Hepatocyte (in vitro differentiated cells): ENCODE measurements around the gene NRG3. TPM values are rescaled to one million over a fixed set of nuclear protein-coding genes. Genes with fewer than 3 reads are reported as not detected.

Experiments
- DNase-seq: peaks from one replicate; pipeline ENCODE4 v3.0.0-alpha.2; 2016; ENCODE audit warnings: low spot score
- H2AFZ ChIP-seq: fragments of 200-600 bp; sonication (generic); 2 replicates; pipeline ENCODE4 v1.6.0; 2016; ENCODE audit warnings: antibody characterized with exemption, mild to moderate bottlenecking
- H3K27ac ChIP-seq: fragments of 200-600 bp; sonication (generic); 2 replicates; pipeline ENCODE4 v1.5.1; 2016; ENCODE audit warnings: mild to moderate bottlenecking
- H3K27me3 ChIP-seq: fragments of 200-600 bp; sonication (generic); 2 replicates; pipeline ENCODE4 v1.6.1; 2016
- H3K36me3 ChIP-seq: fragments of 200-600 bp; sonication (generic); replicated peaks from 2 replicates; pipeline ENCODE4 v1.5.1; 2016; ENCODE audit warnings: low read depth; ENCODE audit not compliant: insufficient read depth
- H3K4me1 ChIP-seq: fragments of 200-600 bp; sonication (generic); 2 replicates; pipeline ENCODE4 v1.5.1; 2016; ENCODE audit warnings: mild to moderate bottlenecking, moderate library complexity; ENCODE audit not compliant: insufficient read depth
- H3K4me2 ChIP-seq: fragments of 200-600 bp; sonication (generic); 2 replicates; pipeline ENCODE4 v1.6.0; 2016
- H3K4me3 ChIP-seq: fragments of 200-600 bp; sonication (generic); 2 replicates; pipeline ENCODE4 v1.5.1; 2016; ENCODE audit warnings: mild to moderate bottlenecking
- H3K79me2 ChIP-seq: fragments of 200-600 bp; sonication (generic); 2 replicates; pipeline ENCODE4 v1.6.0; 2017; ENCODE audit warnings: mild to moderate bottlenecking
- H3K9me2 ChIP-seq: fragments of 200-600 bp; sonication (generic); replicated peaks from 2 replicates; pipeline ENCODE4 v1.6.0; 2017; ENCODE audit warnings: mild to moderate bottlenecking; ENCODE audit not compliant: insufficient read depth
- H3K9me3 ChIP-seq: fragments of 200-600 bp; sonication (generic); 2 replicates; pipeline ENCODE4 v1.5.1; 2016; ENCODE audit warnings: low read depth, mild to moderate bottlenecking
- H4K20me1 ChIP-seq: fragments of 200-600 bp; sonication (generic); 2 replicates; pipeline ENCODE4 v1.6.0; 2016; ENCODE audit warnings: mild to moderate bottlenecking; ENCODE audit not compliant: insufficient read depth, poor library complexity, severe bottlenecking
- CTCF ChIP-seq: fragments of 200-600 bp; sonication (generic); IDR thresholded peaks from 2 replicates; pipeline ENCODE4 v1.5.1; 2016; ENCODE audit warnings: antibody characterized with exemption, mild to moderate bottlenecking; ENCODE audit not compliant: poor library complexity
- EZH2 ChIP-seq: fragments of 200-600 bp; sonication (generic); IDR thresholded peaks from 2 replicates; pipeline ENCODE4 v1.6.1; 2016; ENCODE audit warnings: antibody characterized with exemption, mild to moderate bottlenecking, borderline replicate concordance
- EZH2phosphoT487 ChIP-seq: fragments of 200-600 bp; sonication (generic); IDR thresholded peaks from one replicate; pipeline ENCODE4 v1.6.1; 2018; ENCODE audit warnings: antibody characterized with exemption, mild to moderate bottlenecking, low read depth, moderate library complexity; ENCODE audit not compliant: unreplicated experiment, severe bottlenecking
- whole genome bisulfite sequencing: methylation state at CpG from one replicate; pipeline ENCODE4 v1.1.6; 2016; ENCODE audit warnings: low lambda C conversion rate; ENCODE audit errors: missing lambda C conversion rate; 5-methylcytosine and 5-hydroxymethylcytosine counted together
- polyA plus RNA-seq: library from polyadenylated mRNA; unstranded; fragments of >200 nt; fragmentation: Nextera tagmentation; extraction: Ambion mirVana; gene quantifications from 2 replicates; pipeline ENCODE4 v1.2.1, GENCODE V29; 2016
- total RNA-seq: library from RNA; depleted of rRNA; stranded (reverse); fragments of >200 nt; gene quantifications from 2 replicates; pipeline ENCODE4 v1.2.3, GENCODE V29; 2014

NRG3 gene
- total and polyA plus RNA-seq, 2 experiments from 2014 or later, result 0.57 to 2.0 TPM

GRCh38 chr10:82925547-82925946 is 1050.6 kb downstream of the NRG3 start:
- Histone ChIP-seq H3K36me3 (no peaks in the 10 kb centered on the region), H3K27me3 (no peaks in the 10 kb centered on the region), H2AFZ (no peak overlapping the region), H3K9me3 (no peaks in the 10 kb centered on the region), H4K20me1 (no peaks in the 10 kb centered on the region), H3K9me2 (no peaks in the 10 kb centered on the region), H3K4me2 (no peak overlapping the region), H3K79me2 (no peaks in the 10 kb centered on the region), H3K4me3 (no peak overlapping the region), H3K4me1 (no peaks in the 10 kb centered on the region), H3K27ac (no peak overlapping the region)
- WGBS, result 90% methylated on average over 3 of the region's 3 CpGs
- TF ChIP-seq EZH2phosphoT487 (no peak), EZH2 (no peak), CTCF (no peak)
- DNase-seq, result no peak

GRCh38 chr10:82932451-82932850 is 1057.5 kb downstream of the NRG3 start:
- Histone ChIP-seq H3K9me3 (no peaks in the 10 kb centered on the region), H3K9me2 (no peaks in the 10 kb centered on the region), H3K27me3 (no peaks in the 10 kb centered on the region), H2AFZ (no peak overlapping the region), H3K4me3 (no peak overlapping the region), H4K20me1 (no peaks in the 10 kb centered on the region), H3K27ac (no peak overlapping the region), H3K79me2 (no peaks in the 10 kb centered on the region), H3K36me3 (no peaks in the 10 kb centered on the region), H3K4me2 (no peak overlapping the region), H3K4me1 (no peaks in the 10 kb centered on the region)
- WGBS, result 53% methylated on average over 3 of the region's 3 CpGs
- DNase-seq, result no peak
- no peak for TF ChIP-seq EZH2
- TF ChIP-seq EZH2phosphoT487, result no peak
- TF ChIP-seq CTCF, result no peak

GRCh38 chr10:82934429-82934828 is 1059.4 kb downstream of the NRG3 start:
- Histone ChIP-seq H3K79me2 (no peaks in the 10 kb centered on the region), H2AFZ (no peak overlapping the region)

More at GRCh38 chr10:82934429-82934828, 1059.4 kb downstream of the NRG3 start:
- Histone ChIP-seq H3K4me2 (no peak overlapping the region), H3K27ac (no peak overlapping the region), H3K9me2 (no peaks in the 10 kb centered on the region), H3K9me3 (no peaks in the 10 kb centered on the region), H3K27me3 (no peaks in the 10 kb centered on the region), H4K20me1 (no peaks in the 10 kb centered on the region), H3K4me3 (no peak overlapping the region), H3K36me3 (no peaks in the 10 kb centered on the region), H3K4me1 (no peaks in the 10 kb centered on the region)
- TF ChIP-seq EZH2phosphoT487, result no peak
- TF ChIP-seq CTCF, result peak; percentile 35
- peak; percentile 59 for DNase-seq
- WGBS, result 53% methylated on average over 2 of the region's 2 CpGs
